ENCODE results near the gene IGSF23. TPM values are rescaled to one million over a fixed set of nuclear protein-coding genes. Genes with fewer than 3 reads are reported as not detected.

Gene IGSF23
- total RNA-seq, 1 donor from 2014 or later, result 0.13 TPM

- H3K36me3 ChIP-seq (ENCODE audit: control insufficient read depth, insufficient read depth, low read length), result no peaks in the 10 kb centered on the region
- H3K27me3 ChIP-seq (ENCODE audit: control insufficient read depth, insufficient read depth, low read length), result no peaks in the 10 kb centered on the region
- H3K4me3 ChIP-seq (ENCODE audit: low read depth, low read length), result no peak overlapping the region
- no peak for TF ChIP-seq CTCF (IDR thresholded peaks at IDR 0.05; ENCODE audit: insufficient read depth, low read length, poor library complexity, severe bottlenecking)
- no peak for DNase-seq (ENCODE audit: low read depth)
These were observed 38.2 kb upstream of the IGSF23 start for GRCh38 chr19:44575116-44575700.

GRCh38 chr19:44576843-44577565, 36.4 kb upstream of the IGSF23 start:
- Histone ChIP-seq H3K27me3 (ENCODE audit: control insufficient read depth, insufficient read depth, low read length) (no peaks in the 10 kb centered on the region), H3K36me3 (ENCODE audit: control insufficient read depth, insufficient read depth, low read length) (no peaks in the 10 kb centered on the region), H3K4me3 (ENCODE audit: low read depth, low read length) (no peak overlapping the region)
- peak; percentile 79 for TF ChIP-seq CTCF (IDR thresholded peaks at IDR 0.05; ENCODE audit: insufficient read depth, low read length, poor library complexity, severe bottlenecking)
- DNase-seq (ENCODE audit: low read depth), result no peak

- Histone ChIP-seq H3K27me3 (ENCODE audit: control insufficient read depth, insufficient read depth, low read length) (no peaks in the 10 kb centered on the region), H3K4me3 (ENCODE audit: low read depth, low read length) (no peak overlapping the region), H3K36me3 (ENCODE audit: control insufficient read depth, insufficient read depth, low read length) (no peaks in the 10 kb centered on the region)
- DNase-seq (ENCODE audit: low read depth), result no peak
- TF ChIP-seq CTCF (IDR thresholded peaks at IDR 0.05; ENCODE audit: insufficient read depth, low read length, poor library complexity, severe bottlenecking), result no peak
These were observed 35.8 kb upstream of the IGSF23 start for GRCh38 chr19:44577566-44577874.

- TF ChIP-seq CTCF (IDR thresholded peaks at IDR 0.05; ENCODE audit: insufficient read depth, low read length, poor library complexity, severe bottlenecking), result no peak
- no peaks in the 10 kb centered on the region for H3K27me3 ChIP-seq (ENCODE audit: control insufficient read depth, insufficient read depth, low read length)
- H3K36me3 ChIP-seq (ENCODE audit: control insufficient read depth, insufficient read depth, low read length), result no peaks in the 10 kb centered on the region
- H3K4me3 ChIP-seq (ENCODE audit: low read depth, low read length), result no peak overlapping the region
- no peak for DNase-seq (ENCODE audit: low read depth)
These were observed 33.5 kb upstream of the IGSF23 start for GRCh38 chr19:44579663-44580365.

- no peak for DNase-seq (ENCODE audit: low read depth)
- Histone ChIP-seq H3K4me3 (ENCODE audit: low read depth, low read length) (no peak overlapping the region), H3K36me3 (ENCODE audit: control insufficient read depth, insufficient read depth, low read length) (no peaks in the 10 kb centered on the region), H3K27me3 (ENCODE audit: control insufficient read depth, insufficient read depth, low read length) (no peaks in the 10 kb centered on the region)
- TF ChIP-seq CTCF (IDR thresholded peaks at IDR 0.05; ENCODE audit: insufficient read depth, low read length, poor library complexity, severe bottlenecking), result no peak
These were observed 32.9 kb upstream of the IGSF23 start for GRCh38 chr19:44580366-44580895.

Measured in kidney epithelial cell (primary cell).